GM12878 (cell line): ENCODE results near the gene RBM4B. TPM values are rescaled to one million over a fixed set of nuclear protein-coding genes. Genes with fewer than 3 reads are reported as not detected.

Experiments used
- ATAC-seq: fragments of 200-7000 bp; cut with Tn5 transposase; 3 replicates; pipeline ENCODE4 v1.9.1; 2020; ENCODE audit warnings: mild to moderate bottlenecking, moderate library complexity
- BruUV-seq: library from RNA; stranded (reverse); fragments of 400-500 nt; replicated peaks from 2 replicates; lab custom pipeline; 2021; lab: Mats Ljungman, UMichigan
- CTCF ChIA-PET: fragments of 300-600 bp; sonication (Branson Sonifier 250); formaldehyde crosslinking; extraction: SDS; loops from one replicate; lab custom pipeline; 2021; ENCODE audit warnings: inconsistent platforms; lab: Yijun Ruan, JAX
- POLR2A ChIA-PET: fragments of 350-600 bp; formaldehyde crosslinking; extraction: SDS; loops from one replicate; lab custom pipeline; 2021; ENCODE audit warnings: inconsistent platforms; lab: Charles Lee
- RAD21 ChIA-PET: fragments of 300-600 bp; sonication (Branson Sonifier 250); formaldehyde crosslinking; loops from one replicate; lab custom pipeline; 2023; ENCODE audit warnings: antibody characterized with exemption; ENCODE audit not compliant: unreplicated experiment; lab: Charles Lee
- SMC1A ChIA-PET: fragments of 300-600 bp; sonication (Branson Sonifier 250); formaldehyde crosslinking; loops from one replicate; lab custom pipeline; 2023; ENCODE audit not compliant: unreplicated experiment, uncharacterized antibody; lab: Charles Lee
- DNase-seq: peaks from one replicate; pipeline ENCODE4 v3.0.0-alpha.2; 2011; ENCODE audit warnings: low read depth, low spot score
- FAIRE-seq: peaks from 3 replicates; lab custom pipeline; 2011; peaks lifted over from hg19 to GRCh38; lab: Jason Lieb, UNC
- H2AFZ ChIP-seq: 2 replicates; pipeline ENCODE4 v1.6.0; 2011; ENCODE audit warnings: low read depth, low read length, control low read depth; ENCODE audit not compliant: control insufficient read depth
- H3K27ac ChIP-seq: 2 replicates; pipeline ENCODE4 v1.5.1; 2011; ENCODE audit warnings: control low read depth; ENCODE audit not compliant: control insufficient read depth, insufficient read depth
- H3K27me3 ChIP-seq, 2 experiments: replicated peaks in 1 of 2; 2 replicates each; pipeline versions ENCODE4 v1.6.0 to v1.6.1; 2011; ENCODE audit warnings: low read length in 1 of 2; ENCODE audit not compliant: control insufficient read depth in 2 of 2, insufficient read depth in 2 of 2
- H3K36me3 ChIP-seq, 2 experiments: 2 replicates each; pipeline ENCODE4 v1.5.1; 2011; ENCODE audit warnings: low read length in 1 of 2; ENCODE audit not compliant: control insufficient read depth in 2 of 2, insufficient read depth in 2 of 2
- H3K4me1 ChIP-seq: 2 replicates; pipeline ENCODE4 v1.6.1; 2011; ENCODE audit warnings: mild to moderate bottlenecking, low read length, moderate library complexity, mixed read lengths; ENCODE audit not compliant: control insufficient read depth, insufficient read depth
- H3K4me2 ChIP-seq: 2 replicates; pipeline ENCODE4 v1.6.0; 2011; ENCODE audit warnings: control low read depth; ENCODE audit not compliant: control insufficient read depth, insufficient read depth
- H3K4me3 ChIP-seq: fragments of 200-600 bp; sonication (generic); 2 replicates; pipeline ENCODE4 v1.5.1; 2016
- H3K79me2 ChIP-seq: 2 replicates; pipeline ENCODE4 v1.6.0; 2011; ENCODE audit warnings: low read length; ENCODE audit not compliant: control insufficient read depth, insufficient read depth
- H3K9ac ChIP-seq: 2 replicates; pipeline ENCODE4 v1.8.0; 2011; ENCODE audit warnings: low read length, control low read depth, mixed read lengths; ENCODE audit not compliant: control insufficient read depth, insufficient read depth
- H3K9me3 ChIP-seq: replicated peaks from 3 replicates; pipeline ENCODE4 v1.5.1; 2011; ENCODE audit warnings: mild to moderate bottlenecking, low read length; ENCODE audit not compliant: control insufficient read depth, insufficient read depth
- H4K20me1 ChIP-seq: 2 replicates; pipeline ENCODE4 v1.6.0; 2011; ENCODE audit not compliant: control insufficient read depth, insufficient read depth
- BCL11A ChIP-seq: IDR thresholded peaks from 2 replicates; pipeline ENCODE4 v1.6.1; 2011; ENCODE audit warnings: low read depth, low read length
- BCLAF1 ChIP-seq: fragments of 450-650 bp; IDR thresholded peaks from 2 replicates; pipeline ENCODE4 v1.6.1; 2017; ENCODE audit warnings: antibody characterized with exemption, mild to moderate bottlenecking, moderate library complexity
- KLF5 ChIP-seq: fragments of 450-650 bp; IDR thresholded peaks from 2 replicates; pipeline ENCODE4 v1.6.1; 2014; ENCODE audit warnings: mild to moderate bottlenecking; ENCODE audit not compliant: partially characterized antibody
- NKRF ChIP-seq: fragments of 450-650 bp; conservative IDR thresholded peaks from 2 replicates; pipeline ENCODE4 v1.6.1; 2017; ENCODE audit warnings: mild to moderate bottlenecking, moderate library complexity
- SP1 ChIP-seq: IDR thresholded peaks from one replicate; pipeline ENCODE4 v1.6.1; 2011; ENCODE audit warnings: low read depth, low read length
- ZNF207 ChIP-seq: fragments of 450-650 bp; IDR thresholded peaks from 2 replicates; pipeline ENCODE4 v1.6.1; 2014; ENCODE audit warnings: antibody characterized with exemption, mild to moderate bottlenecking, borderline replicate concordance
- ZSCAN29 ChIP-seq: fragments of 450-650 bp; IDR thresholded peaks from 2 replicates; pipeline ENCODE4 v1.6.1; 2017; ENCODE audit warnings: mild to moderate bottlenecking, moderate library complexity
- WGBS: methylation state at CpG from one replicate; pipeline ENCODE4 v1.1.6; 2016; ENCODE audit warnings: low lambda C conversion rate; ENCODE audit not compliant: insufficient replicate concordance, insufficient coverage; ENCODE audit errors: missing lambda C conversion rate; 5-methylcytosine and 5-hydroxymethylcytosine counted together
- in situ Hi-C: fragments of 300-500 bp; cut with MboI; formaldehyde crosslinking; loops from 9 replicates; pipeline ENCODE4 v1.14.3; 2018; ENCODE audit warnings: mixed read lengths
- intact Hi-C: fragments of 100-400 bp; cut with micrococcal nuclease; formaldehyde crosslinking; loops from one replicate; pipeline ENCODE4 v1.14.2; 2022; ENCODE audit not compliant: unreplicated experiment
- polyA plus RNA-seq, 11 experiments: library from polyadenylated mRNA; depleted of rRNA in 4 of 11; unstranded in 6 of 11; stranded (reverse) in 5 of 11; fragments of >200 nt; fragmentation: Nextera tagmentation in 4 of 11; fragmentation: Illumina TruSeq in 1 of 11; extraction: Ambion mirVana in 4 of 11; extraction: Trizol in 1 of 11; gene quantifications; 1 replicate in 1 of 11; 2 replicates in 10 of 11; pipeline versions ENCODE4 v1.2.1 to v1.2.3, GENCODE V29; 2011 to 2016; ENCODE audit warnings: inconsistent platforms in 2 of 11, missing spikeins in 2 of 11, low read depth in 1 of 11
- total RNA-seq, 4 experiments: library from RNA; depleted of rRNA in 3 of 4; stranded (reverse); fragments of >200 nt in 3 of 4; fragmentation: Illumina TruSeq in 1 of 4; extraction: Trizol in 1 of 4; gene quantifications; 2 replicates each; pipeline versions ENCODE4 v1.2.1 to v1.2.3, GENCODE V29; 2013 to 2021

RBM4B gene
- total and polyA plus RNA-seq, 10 of the 15 experiments (the other 5 are each of a cell fraction or from before 2014, with no cell fraction given) = 16.1 to 37.0 (median 21.6) TPM

GRCh38 chr11:66717925-66718319 lies 40.2 kb upstream of the RBM4B start:
- intact Hi-C loops = no loop called here
- BruUV-seq = no TSS peak
- ChIA-PET CTCF (no interaction called here), POLR2A (no interaction called here)
- Histone ChIP-seq H2AFZ (no peak overlapping the region), H4K20me1 (no peaks in the 10 kb centered on the region), H3K36me3 (no peaks in the 10 kb centered on the region), H3K4me2 (no peak overlapping the region)
- TF ChIP-seq BCLAF1 (no peak), KLF5 (no peak), ZSCAN29 (no peak), NKRF (no peak), BCL11A (no peak), SP1 (no peak), ZNF207 (no peak)
- TF ChIP-seq, all 136 proteins: peak for 0
- no peak for DNase-seq
- SMC1A ChIA-PET = no interaction called here
- Histone ChIP-seq H3K9ac (no peak overlapping the region), H3K27ac (no peak overlapping the region), H3K9me3 (no peaks in the 10 kb centered on the region), H3K4me3 (no peak overlapping the region), H3K4me1 (no peaks in the 10 kb centered on the region), H3K79me2 (no peaks in the 10 kb centered on the region), H3K27me3 (no peaks in the 10 kb centered on the region; a peak in 1 of 4 replicates)
- no peak for ATAC-seq
- RAD21 ChIA-PET = no interaction called here
- in situ Hi-C loops = no loop called here
- no peak for FAIRE-seq
- 45% methylated on average over 14 of the region's 14 CpGs for WGBS
